Psoas muscle (tissue), 8 donors: Measurements from ENCODE around the gene PFN2. TPM values are rescaled to one million over a fixed set of nuclear protein-coding genes. Genes with fewer than 3 reads are reported as not detected.

Source experiments
- ATAC-seq, 4 donors: fragments of 200-7000 bp; cut with Tn5 transposase; one replicate each; pipeline ENCODE4 v1.9.1; 2020; ENCODE audit warnings: moderate library complexity in 3 of 4, mild to moderate bottlenecking in 2 of 4
- DNase-seq, 2 donors: peaks; one replicate each; pipeline ENCODE4 v3.0.0-alpha.2; 2020
- H3K27ac ChIP-seq: fragments of 200-600 bp; one replicate; pipeline ENCODE4 v1.8.0; 2022
- H3K27me3 ChIP-seq, 3 donors: fragments of 200-600 bp in 1 of 3; one replicate each; pipeline versions ENCODE4 v1.6.1 to v1.8.0; 2013 to 2022; ENCODE audit warnings: low read length in 2 of 3, mild to moderate bottlenecking in 2 of 3, moderate library complexity in 1 of 3; ENCODE audit not compliant: insufficient read depth in 3 of 3
- H3K36me3 ChIP-seq, 2 donors: fragments of 200-600 bp in 1 of 2; one replicate each; pipeline versions ENCODE4 v1.6.1 to v1.8.0; 2013 to 2022; ENCODE audit warnings: low read depth in 1 of 2, mild to moderate bottlenecking in 1 of 2, moderate library complexity in 1 of 2; ENCODE audit not compliant: insufficient read depth in 1 of 2
- H3K4me1 ChIP-seq: fragments of 200-600 bp; one replicate; pipeline ENCODE4 v1.8.0; 2022
- H3K4me3 ChIP-seq: fragments of 200-600 bp; one replicate; pipeline ENCODE4 v1.8.0; 2022; ENCODE audit warnings: mild to moderate bottlenecking
- H3K9me3 ChIP-seq: fragments of 200-600 bp; one replicate; pipeline ENCODE4 v1.8.0; 2022
- WGBS, 3 donors: extraction: QIAGEN DNeasy Blood & Tissue Kit; methylation state at CpG; one replicate each; pipeline versions ENCODE4 v1.1.6 to v1.1.7; 2013; 5-methylcytosine and 5-hydroxymethylcytosine counted together
- intact Hi-C, 2 donors: fragments of 100-400 bp; cut with DNase I; formaldehyde crosslinking; loops; one replicate each; pipeline versions ENCODE4 v1.11.0 to v1.14.2; 2022
- polyA plus RNA-seq, 3 donors: library from polyadenylated mRNA; stranded (reverse); fragments of 200-250 nt; gene quantifications; one replicate each; pipeline ENCODE4 v1.2.3, GENCODE V29; 2013
- total RNA-seq, 4 donors: library from RNA; stranded (reverse); fragmentation: NEBNext Ultra II Directional in 2 of 4; extraction: Animal tissue kit (Norgen Biotek cat#: 25700) in 2 of 4; gene quantifications; one replicate each; pipeline versions ENCODE4 v1.2.1 to v1.2.4, GENCODE V29; 2021 to 2023
- TF ChIP-seq, protein P1 (sequence below): fragments of 200-600 bp; IDR thresholded peaks from one replicate; pipeline ENCODE4 v1.8.0; 2022; ENCODE audit warnings: antibody characterized with exemption
- donor health status: healthy with polysubstance abuse.
- donor health status: DM: no; HTN: no; CAD: no; lungs with moderate emphysema.
- donor health status: Bipolar disorder and iron deficiency.
- donor health status: healthy.
- donor health status: DM: yes; HTN: yes; CAD: no.
- donor health status: DM: no; HTN: no; CAD: no.
- donor health status: DM: no; HTN: no; CAD: no.
- donor health status: DM: yes; HTN: yes; CAD: no.

The PFN2 gene
- total and polyA plus RNA-seq, 7 donors, result 167 to 363 (median 309) TPM

DNA sequence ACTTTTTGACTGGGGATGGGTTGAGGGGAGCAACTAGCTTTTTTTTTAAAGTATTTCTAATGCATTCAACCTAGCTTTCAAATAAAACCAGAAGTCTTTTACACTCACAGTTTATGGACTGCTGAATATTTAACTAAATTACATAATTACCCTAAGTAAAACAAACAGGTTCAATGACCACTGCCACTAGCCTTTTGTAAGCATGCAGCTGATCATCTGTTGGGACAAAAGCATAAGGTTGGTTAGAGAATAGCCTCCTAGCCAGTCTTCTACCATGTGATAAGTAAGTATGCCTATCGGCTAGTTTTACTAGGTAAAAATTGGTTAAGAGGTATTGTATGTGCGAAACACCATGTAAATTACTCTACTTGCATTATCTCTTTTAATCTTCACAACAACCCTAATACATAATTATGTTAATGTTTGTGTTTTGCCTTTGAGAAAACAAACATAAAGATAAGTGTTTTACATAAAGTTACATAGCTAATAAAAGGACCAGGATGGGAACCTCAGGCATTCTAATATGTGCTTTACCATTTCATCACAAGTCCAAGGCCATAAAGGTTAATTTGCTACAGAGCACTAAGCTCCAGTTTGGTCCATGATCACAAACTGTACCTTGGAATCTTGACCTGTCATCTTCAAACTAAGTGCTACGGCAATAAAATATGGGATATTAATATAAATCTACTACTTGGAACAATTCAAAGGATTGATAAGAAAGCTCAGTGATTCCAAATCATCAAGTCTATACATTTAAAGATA is 13.2 kb downstream of the PFN2 start:
- intact Hi-C loops, result loop anchor here in 1 of 2 donors (5.0 kb wide), 1 partner anchor 80 kb away; no protein-coding TSS in a partner anchor
- DNase-seq (no peak), ATAC-seq (no peak)
- Histone ChIP-seq H3K4me1 (peaks cover 21% of the 10 kb centered on the region), H3K4me3 (no peak overlapping the region), H3K36me3 (peaks cover 0 to 17% of the 10 kb centered on the region in 2 donors), H3K27me3 (no peaks in the 10 kb centered on the region), H3K27ac (peak overlapping the region; percentile 39), H3K9me3 (no peaks in the 10 kb centered on the region)
- 94 to 96% (median 95%) methylated on average over 3 of the region's 3 CpGs for WGBS, 3 donors
- TF ChIP-seq, protein P1, sequence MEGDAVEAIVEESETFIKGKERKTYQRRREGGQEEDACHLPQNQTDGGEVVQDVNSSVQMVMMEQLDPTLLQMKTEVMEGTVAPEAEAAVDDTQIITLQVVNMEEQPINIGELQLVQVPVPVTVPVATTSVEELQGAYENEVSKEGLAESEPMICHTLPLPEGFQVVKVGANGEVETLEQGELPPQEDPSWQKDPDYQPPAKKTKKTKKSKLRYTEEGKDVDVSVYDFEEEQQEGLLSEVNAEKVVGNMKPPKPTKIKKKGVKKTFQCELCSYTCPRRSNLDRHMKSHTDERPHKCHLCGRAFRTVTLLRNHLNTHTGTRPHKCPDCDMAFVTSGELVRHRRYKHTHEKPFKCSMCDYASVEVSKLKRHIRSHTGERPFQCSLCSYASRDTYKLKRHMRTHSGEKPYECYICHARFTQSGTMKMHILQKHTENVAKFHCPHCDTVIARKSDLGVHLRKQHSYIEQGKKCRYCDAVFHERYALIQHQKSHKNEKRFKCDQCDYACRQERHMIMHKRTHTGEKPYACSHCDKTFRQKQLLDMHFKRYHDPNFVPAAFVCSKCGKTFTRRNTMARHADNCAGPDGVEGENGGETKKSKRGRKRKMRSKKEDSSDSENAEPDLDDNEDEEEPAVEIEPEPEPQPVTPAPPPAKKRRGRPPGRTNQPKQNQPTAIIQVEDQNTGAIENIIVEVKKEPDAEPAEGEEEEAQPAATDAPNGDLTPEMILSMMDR, result no peak

DNA sequence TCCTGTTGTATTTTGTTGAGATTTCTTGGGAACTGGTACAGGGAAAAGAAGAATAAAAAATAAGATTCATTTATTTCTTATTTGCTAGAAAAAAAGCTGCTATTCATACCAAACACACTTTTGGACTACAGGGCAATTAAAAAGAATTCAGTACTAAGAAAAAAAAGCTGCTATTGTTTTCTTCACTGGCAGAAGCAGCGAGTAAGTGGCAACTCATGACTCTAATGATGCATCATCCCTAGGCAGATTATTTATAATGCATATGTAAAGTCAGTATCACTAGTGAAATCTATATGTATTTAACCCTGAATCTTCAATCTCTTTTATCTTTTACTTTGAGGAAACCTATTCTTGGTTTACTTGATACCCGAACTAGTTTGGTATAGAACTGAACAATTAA is 15.2 kb downstream of the PFN2 start:
- H3K9me3 ChIP-seq, result no peaks in the 10 kb centered on the region
- no peak overlapping the region for H3K27ac ChIP-seq
- 72 to 83% (median 78%) methylated on average over 2 of the region's 2 CpGs for WGBS, 3 donors
- no peak for DNase-seq
- intact Hi-C loops, result loop anchor here in 1 of 2 donors (5.0 kb wide), 1 partner anchor 78 kb away; no protein-coding TSS in a partner anchor
- H3K36me3 ChIP-seq, result peaks cover 0 to 16% of the 10 kb centered on the region in 2 donors
- TF ChIP-seq, protein P1, result no peak
- no peak overlapping the region for H3K4me3 ChIP-seq
- H3K27me3 ChIP-seq, result no peaks in the 10 kb centered on the region
- peaks cover 18% of the 10 kb centered on the region for H3K4me1 ChIP-seq
- no peak for ATAC-seq

DNA sequence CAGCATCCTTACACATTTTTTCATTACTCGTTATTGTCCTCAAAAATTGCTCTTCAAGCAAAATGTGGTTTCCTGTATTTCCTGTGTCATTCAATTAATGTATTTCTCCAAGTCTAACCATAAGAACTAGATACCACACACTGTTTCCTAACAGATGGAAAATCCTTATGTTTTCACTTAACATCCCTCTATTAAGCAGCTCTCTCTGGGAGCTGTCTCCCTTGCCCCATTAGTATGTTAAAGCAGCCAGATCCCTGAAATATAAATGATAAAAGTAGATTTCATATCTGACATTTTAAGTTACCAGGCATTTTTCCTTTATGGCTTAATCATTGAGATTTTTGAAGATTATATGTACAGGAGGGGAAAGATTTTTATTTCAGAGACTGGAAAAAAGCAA is 15.9 kb downstream of the PFN2 start:
- TF ChIP-seq, protein P1, result no peak
- peaks cover 18% of the 10 kb centered on the region for H3K4me1 ChIP-seq
- H3K4me3 ChIP-seq, result no peak overlapping the region
- no peaks in the 10 kb centered on the region for H3K27me3 ChIP-seq
- H3K36me3 ChIP-seq, result peaks cover 0 to 11% of the 10 kb centered on the region in 2 donors
- ATAC-seq (no peak), DNase-seq (no peak)
- H3K27ac ChIP-seq, result no peak overlapping the region
- intact Hi-C loops, result loop anchor here in 1 of 2 donors (5.0 kb wide), 1 partner anchor 78 kb away; no protein-coding TSS in a partner anchor
- no peaks in the 10 kb centered on the region for H3K9me3 ChIP-seq
- 45 to 59% (median 55%) methylated on average over 1 of the region's 1 CpG for WGBS, 3 donors

DNA sequence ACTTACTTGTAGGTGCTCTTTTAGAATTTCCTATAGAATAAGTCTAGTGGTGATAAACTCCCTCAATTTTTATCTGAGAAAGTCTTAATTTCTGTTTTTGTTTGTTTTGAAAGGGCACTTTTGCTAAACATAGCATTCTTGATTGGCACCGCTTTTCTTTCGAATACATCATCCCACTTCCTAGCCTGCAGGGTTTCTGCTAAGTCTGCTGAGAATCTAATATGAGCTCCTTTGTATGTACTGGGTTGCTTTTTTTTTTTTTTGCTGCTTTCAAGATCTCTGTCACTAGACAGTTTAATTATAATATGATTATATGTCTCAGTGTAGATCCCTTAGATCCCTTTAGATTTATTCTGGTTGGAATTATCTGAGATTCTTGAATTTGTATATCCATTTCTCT is 21.5 kb downstream of the PFN2 start:
- no peak for DNase-seq
- Histone ChIP-seq H3K9me3 (peaks cover 4% of the 10 kb centered on the region), H3K36me3 (peaks cover 0 to 12% of the 10 kb centered on the region in 2 donors), H3K27me3 (no peaks in the 10 kb centered on the region), H3K4me3 (no peak overlapping the region), H3K27ac (no peak overlapping the region), H3K4me1 (peaks cover 8% of the 10 kb centered on the region)
- TF ChIP-seq, protein P1, result no peak
- ATAC-seq, result no peak
- intact Hi-C loops, result no loop called here
- 97 to 99% (median 99%) methylated on average over 2 of the region's 2 CpGs for WGBS, 3 donors
